H9 (cell line): ENCODE measurements around the gene TRAK2. TPM values are rescaled to one million over a fixed set of nuclear protein-coding genes. Genes with fewer than 3 reads are reported as not detected.

ENCODE experiments used
- DNase-seq: peaks from one replicate; pipeline ENCODE4 v3.0.0-alpha.2; 2017
- H2AFZ ChIP-seq: one replicate; pipeline ENCODE4 v1.6.1; 2013; ENCODE audit warnings: mild to moderate bottlenecking, low read length, control low read depth, moderate library complexity
- H2AK5ac ChIP-seq: 2 replicates; pipeline ENCODE4 v1.6.1; 2013; ENCODE audit warnings: low read length, control low read depth, mixed read lengths; ENCODE audit not compliant: insufficient read length
- H2BK120ac ChIP-seq: one replicate; pipeline ENCODE4 v1.6.1; 2013; ENCODE audit warnings: low read depth, mild to moderate bottlenecking, low read length, control low read depth, inconsistent platforms; ENCODE audit not compliant: poor library complexity, severe bottlenecking
- H2BK12ac ChIP-seq: 2 replicates; pipeline ENCODE4 v1.6.1; 2013; ENCODE audit warnings: low read length, control low read depth, mixed read lengths, low read depth; ENCODE audit not compliant: insufficient read length
- H2BK15ac ChIP-seq: 2 replicates; pipeline ENCODE4 v1.6.1; 2013; ENCODE audit warnings: low read depth, low read length, control low read depth
- H2BK20ac ChIP-seq: one replicate; pipeline ENCODE4 v1.6.1; 2013; ENCODE audit warnings: low read depth, mild to moderate bottlenecking, low read length, control low read depth, inconsistent platforms; ENCODE audit not compliant: poor library complexity, severe bottlenecking
- H2BK5ac ChIP-seq: 2 replicates; pipeline ENCODE4 v1.6.1; 2013; ENCODE audit warnings: low read length, control low read depth, mixed read lengths; ENCODE audit not compliant: insufficient read length
- H3K14ac ChIP-seq: 2 replicates; pipeline ENCODE4 v1.6.1; 2013; ENCODE audit warnings: low read length, control low read depth; ENCODE audit not compliant: insufficient read depth
- H3K18ac ChIP-seq: 2 replicates; pipeline ENCODE4 v1.6.1; 2013; ENCODE audit warnings: low read depth, mild to moderate bottlenecking, mixed read lengths, low read length, control low read depth; ENCODE audit not compliant: insufficient read length
- H3K23ac ChIP-seq: 2 replicates; pipeline ENCODE4 v1.6.1; 2013; ENCODE audit warnings: low read length, control low read depth, mixed read lengths, low read depth; ENCODE audit not compliant: insufficient read length
- H3K23me2 ChIP-seq: 2 replicates; pipeline ENCODE4 v1.6.1; 2013; ENCODE audit warnings: low read depth, mild to moderate bottlenecking, mixed read lengths, low read length, control low read depth; ENCODE audit not compliant: insufficient read length, poor library complexity, severe bottlenecking
- H3K27ac ChIP-seq: 2 replicates; pipeline ENCODE4 v1.5.1; 2013; ENCODE audit warnings: low read length, control low read depth, mixed read lengths, low read depth; ENCODE audit not compliant: insufficient read length
- H3K27me3 ChIP-seq: 2 replicates; pipeline ENCODE4 v1.6.1; 2013; ENCODE audit warnings: low read length, control low read depth, inconsistent platforms; ENCODE audit not compliant: insufficient read depth
- H3K4ac ChIP-seq: 2 replicates; pipeline ENCODE4 v1.6.1; 2013; ENCODE audit warnings: low read depth, mild to moderate bottlenecking, control low read depth, inconsistent platforms, low read length, moderate library complexity
- H3K4me1 ChIP-seq: 2 replicates; pipeline ENCODE4 v1.6.1; 2013; ENCODE audit warnings: low read length, control low read depth, inconsistent platforms; ENCODE audit not compliant: insufficient read depth
- H3K4me2 ChIP-seq: 2 replicates; pipeline ENCODE4 v1.6.1; 2013; ENCODE audit warnings: low read length, control low read depth, mixed read lengths; ENCODE audit not compliant: insufficient read length, insufficient read depth
- H3K56ac ChIP-seq: 2 replicates; pipeline ENCODE4 v1.6.1; 2013; ENCODE audit warnings: low read depth, mild to moderate bottlenecking, mixed read lengths, low read length, control low read depth; ENCODE audit not compliant: insufficient read length
- H3K79me1 ChIP-seq: 2 replicates; pipeline ENCODE4 v1.6.1; 2013; ENCODE audit warnings: low read depth, mild to moderate bottlenecking, moderate library complexity, low read length, control low read depth, inconsistent platforms; ENCODE audit not compliant: insufficient read depth, poor library complexity, severe bottlenecking
- H3K79me2 ChIP-seq: 2 replicates; pipeline ENCODE4 v1.6.1; 2013; ENCODE audit warnings: low read length, control low read depth, inconsistent platforms; ENCODE audit not compliant: insufficient read depth
- H3K9ac ChIP-seq: 2 replicates; pipeline ENCODE4 v1.6.1; 2013; ENCODE audit warnings: low read length, control low read depth, mixed read lengths; ENCODE audit not compliant: insufficient read length; ENCODE audit errors: extremely low read depth
- H3K9me3 ChIP-seq: one replicate; pipeline ENCODE4 v1.6.1; 2013; ENCODE audit warnings: low read depth, low read length, inconsistent platforms; ENCODE audit not compliant: control insufficient read depth
- H3T11ph ChIP-seq: one replicate; pipeline ENCODE4 v1.6.1; 2013; ENCODE audit warnings: mild to moderate bottlenecking, low read length, control low read depth, inconsistent platforms
- H4K20me1 ChIP-seq: one replicate; pipeline ENCODE4 v1.6.1; 2013; ENCODE audit not compliant: control insufficient read depth, insufficient read length, insufficient read depth
- H4K5ac ChIP-seq: 2 replicates; pipeline ENCODE4 v1.6.1; 2013; ENCODE audit warnings: low read depth, mild to moderate bottlenecking, mixed read lengths, low read length, control low read depth; ENCODE audit not compliant: insufficient read length
- H4K8ac ChIP-seq: replicated peaks from 2 replicates; pipeline ENCODE4 v1.6.1; 2013; ENCODE audit warnings: low read length, control low read depth, mixed read lengths, low read depth; ENCODE audit not compliant: insufficient read length
- H4K91ac ChIP-seq: 2 replicates; pipeline ENCODE4 v1.6.1; 2013; ENCODE audit warnings: low read depth, mild to moderate bottlenecking, moderate library complexity, mixed read lengths, low read length, control low read depth; ENCODE audit not compliant: insufficient read length
- H3K27ac Mint-ChIP-seq, 3 experiments: 2 replicates in 2 of 3; 3 replicates in 1 of 3; pipeline ENCODE4 v1.8.0; 2020 to 2021; ENCODE audit warnings: mixed read lengths in 3 of 3, mild to moderate bottlenecking in 1 of 3, moderate library complexity in 1 of 3
- H3K27me3 Mint-ChIP-seq: 2 replicates; pipeline ENCODE4 v1.8.0; 2021; ENCODE audit warnings: low read depth, mild to moderate bottlenecking, moderate library complexity, mixed read lengths
- H3K36me3 Mint-ChIP-seq, 3 experiments: 2 replicates in 2 of 3; 3 replicates in 1 of 3; pipeline ENCODE4 v1.8.0; 2020 to 2021; ENCODE audit warnings: low read depth in 3 of 3, mixed read lengths in 3 of 3; ENCODE audit not compliant: insufficient read depth in 1 of 3
- H3K4me1 Mint-ChIP-seq, 2 experiments: 2 replicates each; pipeline ENCODE4 v1.8.0; 2020; ENCODE audit warnings: mixed read lengths in 2 of 2
- H3K4me3 Mint-ChIP-seq, 2 experiments: 2 replicates in 1 of 2; 3 replicates in 1 of 2; pipeline ENCODE4 v1.8.0; 2020 to 2021; ENCODE audit warnings: mild to moderate bottlenecking in 2 of 2, mixed read lengths in 2 of 2, moderate library complexity in 1 of 2
- H3K9me3 Mint-ChIP-seq, 2 experiments: 2 replicates in 1 of 2; 3 replicates in 1 of 2; pipeline ENCODE4 v1.8.0; 2020; ENCODE audit warnings: mild to moderate bottlenecking in 2 of 2, mixed read lengths in 2 of 2, moderate library complexity in 1 of 2
- WGBS: extraction: QIAGEN DNeasy Blood & Tissue Kit; methylation state at CpG from one replicate; pipeline ENCODE4 v1.1.7; 2013; ENCODE audit warnings: missing lambda C conversion rate, low lambda C conversion rate, mixed read lengths; ENCODE audit not compliant: insufficient read length; ENCODE audit errors: extremely low coverage; 5-methylcytosine and 5-hydroxymethylcytosine counted together
- total RNA-seq: library from RNA; stranded (reverse); gene quantifications from 2 replicates; pipeline ENCODE4 v1.2.1, GENCODE V29; 2021
- TF ChIP-seq, protein P1 (sequence below): fragments of 200-600 bp; sonication (generic); conservative IDR thresholded peaks from 3 replicates; pipeline ENCODE4 v1.8.0; 2021; ENCODE audit warnings: antibody characterized with exemption, mild to moderate bottlenecking

Gene TRAK2
- total RNA-seq, 1 experiment from 2014 or later = 14.2 TPM

DNA sequence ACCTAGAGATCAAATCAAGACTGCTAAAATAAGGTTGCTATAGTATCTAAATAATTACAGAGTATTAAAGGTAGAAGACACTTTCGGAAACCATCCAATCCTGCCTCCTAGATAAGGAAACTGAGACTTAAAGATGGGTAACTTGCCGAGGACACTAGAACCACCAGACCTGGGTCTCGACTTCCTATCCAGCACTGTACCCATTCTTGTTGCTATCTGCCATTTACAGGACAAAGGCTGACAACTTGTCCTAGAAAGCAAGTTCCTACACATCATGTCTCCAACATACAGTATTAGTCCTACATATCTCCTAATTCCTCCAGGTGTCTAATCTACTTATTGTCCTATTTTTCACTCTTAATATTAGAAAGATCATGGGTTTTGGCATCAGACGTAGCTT is 37.7 kb downstream of the TRAK2 start:
- TF ChIP-seq, protein P1, sequence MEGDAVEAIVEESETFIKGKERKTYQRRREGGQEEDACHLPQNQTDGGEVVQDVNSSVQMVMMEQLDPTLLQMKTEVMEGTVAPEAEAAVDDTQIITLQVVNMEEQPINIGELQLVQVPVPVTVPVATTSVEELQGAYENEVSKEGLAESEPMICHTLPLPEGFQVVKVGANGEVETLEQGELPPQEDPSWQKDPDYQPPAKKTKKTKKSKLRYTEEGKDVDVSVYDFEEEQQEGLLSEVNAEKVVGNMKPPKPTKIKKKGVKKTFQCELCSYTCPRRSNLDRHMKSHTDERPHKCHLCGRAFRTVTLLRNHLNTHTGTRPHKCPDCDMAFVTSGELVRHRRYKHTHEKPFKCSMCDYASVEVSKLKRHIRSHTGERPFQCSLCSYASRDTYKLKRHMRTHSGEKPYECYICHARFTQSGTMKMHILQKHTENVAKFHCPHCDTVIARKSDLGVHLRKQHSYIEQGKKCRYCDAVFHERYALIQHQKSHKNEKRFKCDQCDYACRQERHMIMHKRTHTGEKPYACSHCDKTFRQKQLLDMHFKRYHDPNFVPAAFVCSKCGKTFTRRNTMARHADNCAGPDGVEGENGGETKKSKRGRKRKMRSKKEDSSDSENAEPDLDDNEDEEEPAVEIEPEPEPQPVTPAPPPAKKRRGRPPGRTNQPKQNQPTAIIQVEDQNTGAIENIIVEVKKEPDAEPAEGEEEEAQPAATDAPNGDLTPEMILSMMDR = no peak
- Histone ChIP-seq H2AFZ (no peak overlapping the region), H4K20me1 (no peaks in the 10 kb centered on the region), H3T11ph (no peak overlapping the region), H4K91ac (no peak overlapping the region), H3K56ac (no peak overlapping the region), H2BK5ac (no peak overlapping the region), H3K14ac (no peak overlapping the region), H2AK5ac (no peak overlapping the region), H2BK15ac (no peak overlapping the region), H2BK120ac (no peak overlapping the region), H3K4me1 (peaks cover 2% of the 10 kb centered on the region; the same call in 1 of the 2 replicates), H3K4me2 (no peak overlapping the region), H3K9ac (no peak overlapping the region), H4K8ac (no peak overlapping the region), H3K27ac (no peak overlapping the region), H3K27me3 (no peaks in the 10 kb centered on the region), H2BK12ac (no peak overlapping the region), H2BK20ac (no peak overlapping the region), H4K5ac (no peak overlapping the region), H3K23me2 (no peaks in the 10 kb centered on the region), H3K23ac (no peak overlapping the region), H3K79me2 (no peaks in the 10 kb centered on the region), H3K18ac (no peak overlapping the region), H3K4ac (no peak overlapping the region), H3K9me3 (no peaks in the 10 kb centered on the region), H3K79me1 (no peaks in the 10 kb centered on the region)
- no peak for DNase-seq
- Mint-ChIP-seq H3K27me3 (no peaks in the 10 kb centered on the region), H3K27ac (no peak overlapping the region), H3K36me3 (peaks cover 0 to 6% (median 3%) of the 10 kb centered on the region in 3 experiments; a peak in 3 of 7 replicates), H3K4me1 (no peaks in the 10 kb centered on the region), H3K4me3 (no peak overlapping the region), H3K9me3 (no peaks in the 10 kb centered on the region)
- WGBS = no CpG with 5 or more reads among the region's 4 CpGs
